ENCODE data around the gene TSC22D1.

TSC22D1 gene

GRCh38 chr13:44403461-44404056 lies 172.6 kb downstream of the TSC22D1 start:
- no peak for DNase-seq

GRCh38 chr13:44402899-44403445 lies 173.2 kb downstream of the TSC22D1 start:
- no peak for DNase-seq

- no peak for DNase-seq
Measured at GRCh38 chr13:44401577-44401976, 174.6 kb downstream of the TSC22D1 start.

- DNase-seq, result no peak
Measured at GRCh38 chr13:44400736-44401135, 175.4 kb downstream of the TSC22D1 start.

GRCh38 chr13:44399074-44399473 lies 177.1 kb downstream of the TSC22D1 start:
- DNase-seq, result no peak

- DNase-seq, result no peak
Measured at GRCh38 chr13:44398606-44399005, 177.5 kb downstream of the TSC22D1 start.

GRCh38 chr13:44397766-44398223 lies 178.3 kb downstream of the TSC22D1 start:
- peak; percentile 24 for DNase-seq

- peak; percentile 38 for DNase-seq
Measured at GRCh38 chr13:44396701-44397580, 179.2 kb downstream of the TSC22D1 start.

GRCh38 chr13:44395976-44396694 lies 180.0 kb downstream of the TSC22D1 start:
- peak; percentile 50 for DNase-seq

- no peak for DNase-seq
Measured at GRCh38 chr13:44394658-44395057, 181.5 kb downstream of the TSC22D1 start.

GRCh38 chr13:44393391-44393790 lies 182.7 kb downstream of the TSC22D1 start:
- DNase-seq, result no peak

GRCh38 chr13:44389876-44390275 lies 186.3 kb downstream of the TSC22D1 start:
- DNase-seq, result peak; percentile 56

GRCh38 chr13:44389060-44389666 lies 187.0 kb downstream of the TSC22D1 start:
- DNase-seq, result no peak

GRCh38 chr13:44388427-44389059 lies 187.6 kb downstream of the TSC22D1 start:
- DNase-seq, result no peak

GRCh38 chr13:44386913-44387556 lies 189.1 kb downstream of the TSC22D1 start:
- no peak for DNase-seq

- no peak for DNase-seq
Measured at GRCh38 chr13:44385847-44386246, 190.3 kb downstream of the TSC22D1 start.

GRCh38 chr13:44385401-44385800 lies 190.7 kb downstream of the TSC22D1 start:
- DNase-seq, result no peak

- no peak for DNase-seq
Measured at GRCh38 chr13:44384778-44385177, 191.4 kb downstream of the TSC22D1 start.

GRCh38 chr13:44383945-44384344 lies 192.2 kb downstream of the TSC22D1 start:
- no peak for DNase-seq

GRCh38 chr13:44382635-44383145 lies 193.4 kb downstream of the TSC22D1 start:
- DNase-seq, result no peak
